ENCODE measurements around the gene NGF.

- TF ChIP-seq POLR2AphosphoS5 (IDR thresholded peaks at IDR 0.05; ENCODE audit: low read depth, low read length) (no peak), REST (IDR thresholded peaks at IDR 0.05; ENCODE audit: insufficient read depth in 1 of 2, low read depth in 2 of 2, low read length in 2 of 2) (no peak)
Observed at GRCh38 chr1:115238336-115239147, 99.5 kb downstream of the NGF start.

Measured in PFSK-1 (cell line).